Measurements from ENCODE around the gene LPO.

LPO gene

DNA sequence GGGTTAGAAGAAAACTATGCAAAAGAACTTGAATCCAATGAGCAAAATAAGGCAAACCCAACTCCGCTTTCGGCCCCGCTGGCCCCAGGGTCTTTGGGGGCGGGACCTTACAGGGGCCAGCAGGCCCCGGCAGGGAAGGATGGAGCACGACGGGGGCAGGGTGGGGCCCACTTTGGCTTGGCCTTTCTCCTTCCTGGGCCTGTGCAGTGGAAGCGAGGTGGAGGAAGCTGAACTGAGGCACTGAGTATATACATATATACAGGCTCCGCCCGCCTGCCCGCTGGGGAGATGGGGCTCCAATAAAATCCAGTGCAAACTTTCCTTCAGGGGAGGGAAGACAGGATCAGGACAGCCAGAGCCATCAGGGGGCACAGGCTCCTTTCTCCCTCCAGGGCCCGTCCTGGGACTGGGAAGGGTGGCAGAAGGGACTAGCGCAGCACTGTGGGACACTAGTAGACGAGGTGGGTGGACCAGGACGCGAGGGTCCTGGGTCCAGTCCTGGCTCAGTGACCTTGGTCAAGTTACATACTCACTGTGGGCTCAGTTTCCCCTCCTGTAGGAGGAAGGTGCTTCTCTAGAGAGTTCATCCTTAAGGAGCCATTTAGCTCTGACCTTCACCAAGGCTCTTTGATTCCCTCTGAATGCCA is 63.2 kb downstream of the LPO start:
- no peaks in the 10 kb centered on the region for H3K9me3 ChIP-seq (ENCODE audit: insufficient read depth, low read length)
- no peaks in the 10 kb centered on the region for H3K9me2 ChIP-seq (replicated peaks; ENCODE audit: insufficient read depth, low read length)
- no peak overlapping the region for H3K9ac ChIP-seq (ENCODE audit: low read length)
- no peaks in the 10 kb centered on the region for H3K36me3 ChIP-seq (ENCODE audit: low read length)
- TF ChIP-seq EZH2phosphoT487 (conservative IDR thresholded peaks at IDR 0.05; ENCODE audit: low read length): no peak
- TF ChIP-seq, protein P1, sequence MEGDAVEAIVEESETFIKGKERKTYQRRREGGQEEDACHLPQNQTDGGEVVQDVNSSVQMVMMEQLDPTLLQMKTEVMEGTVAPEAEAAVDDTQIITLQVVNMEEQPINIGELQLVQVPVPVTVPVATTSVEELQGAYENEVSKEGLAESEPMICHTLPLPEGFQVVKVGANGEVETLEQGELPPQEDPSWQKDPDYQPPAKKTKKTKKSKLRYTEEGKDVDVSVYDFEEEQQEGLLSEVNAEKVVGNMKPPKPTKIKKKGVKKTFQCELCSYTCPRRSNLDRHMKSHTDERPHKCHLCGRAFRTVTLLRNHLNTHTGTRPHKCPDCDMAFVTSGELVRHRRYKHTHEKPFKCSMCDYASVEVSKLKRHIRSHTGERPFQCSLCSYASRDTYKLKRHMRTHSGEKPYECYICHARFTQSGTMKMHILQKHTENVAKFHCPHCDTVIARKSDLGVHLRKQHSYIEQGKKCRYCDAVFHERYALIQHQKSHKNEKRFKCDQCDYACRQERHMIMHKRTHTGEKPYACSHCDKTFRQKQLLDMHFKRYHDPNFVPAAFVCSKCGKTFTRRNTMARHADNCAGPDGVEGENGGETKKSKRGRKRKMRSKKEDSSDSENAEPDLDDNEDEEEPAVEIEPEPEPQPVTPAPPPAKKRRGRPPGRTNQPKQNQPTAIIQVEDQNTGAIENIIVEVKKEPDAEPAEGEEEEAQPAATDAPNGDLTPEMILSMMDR (IDR thresholded peaks at IDR 0.05; ENCODE audit: insufficient read depth, low read length, poor library complexity, severe bottlenecking): no peak
- no peak overlapping the region for H3K4me3 ChIP-seq (ENCODE audit: insufficient read depth, low read length, poor library complexity, severe bottlenecking)
- H3K27ac ChIP-seq (ENCODE audit: low read depth, low read length): no peak overlapping the region
- no peaks in the 10 kb centered on the region for H4K20me1 ChIP-seq (ENCODE audit: low read depth, low read length)
- H3K27me3 ChIP-seq (ENCODE audit: low read length): no peaks in the 10 kb centered on the region; the same call in 1 of the 2 replicates
- H3F3A ChIP-seq (ENCODE audit: insufficient read depth): no peaks in the 10 kb centered on the region
- H3K4me2 ChIP-seq (ENCODE audit: low read depth, low read length, poor library complexity, severe bottlenecking): no peak overlapping the region
- no peaks in the 10 kb centered on the region for H3K79me2 ChIP-seq (ENCODE audit: insufficient read depth, low read length)
- H2AFZ ChIP-seq (ENCODE audit: low read depth, low read length, severe bottlenecking): no peak overlapping the region

DNA sequence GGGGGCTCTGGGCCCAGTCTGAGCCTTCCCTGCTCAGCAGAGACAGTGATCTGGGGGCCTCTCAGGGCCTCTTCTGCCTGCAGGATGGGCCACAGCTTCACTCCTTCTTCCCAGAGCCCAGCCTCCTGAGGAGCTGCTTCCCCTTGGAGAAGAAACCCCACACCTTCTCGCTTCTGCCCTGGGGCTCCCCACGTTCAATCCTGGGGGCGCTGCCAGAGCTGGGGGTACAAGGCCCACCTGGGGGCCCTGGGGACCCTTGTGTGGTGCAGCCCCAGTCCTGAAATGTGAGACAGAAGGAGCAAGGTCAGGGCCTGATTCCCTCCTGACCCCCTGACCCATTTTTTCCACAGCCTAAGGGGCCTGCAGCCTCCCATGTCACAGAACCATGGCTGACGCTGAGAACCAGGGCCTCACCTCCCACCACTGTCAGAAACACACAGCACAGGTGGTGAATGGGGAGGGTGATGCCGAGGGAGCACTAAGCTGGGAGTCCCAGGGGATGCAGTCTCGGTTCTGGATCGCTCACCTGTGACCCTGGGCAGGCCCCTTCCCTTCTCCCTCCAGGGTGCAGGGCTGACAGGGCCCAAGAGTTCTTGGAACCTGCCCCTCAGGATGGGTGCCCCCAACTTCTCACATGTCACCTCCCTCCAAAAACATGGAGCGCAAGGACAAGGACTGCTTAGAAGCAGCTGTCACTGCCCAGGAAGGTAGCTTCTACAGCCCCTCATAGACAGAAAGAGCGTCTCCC is 64.0 kb downstream of the LPO start:
- Histone ChIP-seq H3K36me3 (ENCODE audit: low read length) (no peaks in the 10 kb centered on the region), H3F3A (ENCODE audit: insufficient read depth) (no peaks in the 10 kb centered on the region), H3K27ac (ENCODE audit: low read depth, low read length) (no peak overlapping the region), H3K9me3 (ENCODE audit: insufficient read depth, low read length) (no peaks in the 10 kb centered on the region), H3K9me2 (replicated peaks; ENCODE audit: insufficient read depth, low read length) (no peaks in the 10 kb centered on the region), H3K79me2 (ENCODE audit: insufficient read depth, low read length) (no peaks in the 10 kb centered on the region), H3K27me3 (ENCODE audit: low read length) (no peaks in the 10 kb centered on the region; the same call in 1 of the 2 replicates), H2AFZ (ENCODE audit: low read depth, low read length, severe bottlenecking) (no peak overlapping the region), H3K4me2 (ENCODE audit: low read depth, low read length, poor library complexity, severe bottlenecking) (no peak overlapping the region), H3K4me3 (ENCODE audit: insufficient read depth, low read length, poor library complexity, severe bottlenecking) (no peak overlapping the region), H3K9ac (ENCODE audit: low read length) (no peak overlapping the region), H4K20me1 (ENCODE audit: low read depth, low read length) (no peaks in the 10 kb centered on the region)
- TF ChIP-seq, protein P1 (IDR thresholded peaks at IDR 0.05; ENCODE audit: insufficient read depth, low read length, poor library complexity, severe bottlenecking): no peak
- no peak for TF ChIP-seq EZH2phosphoT487 (conservative IDR thresholded peaks at IDR 0.05; ENCODE audit: low read length)

DNA sequence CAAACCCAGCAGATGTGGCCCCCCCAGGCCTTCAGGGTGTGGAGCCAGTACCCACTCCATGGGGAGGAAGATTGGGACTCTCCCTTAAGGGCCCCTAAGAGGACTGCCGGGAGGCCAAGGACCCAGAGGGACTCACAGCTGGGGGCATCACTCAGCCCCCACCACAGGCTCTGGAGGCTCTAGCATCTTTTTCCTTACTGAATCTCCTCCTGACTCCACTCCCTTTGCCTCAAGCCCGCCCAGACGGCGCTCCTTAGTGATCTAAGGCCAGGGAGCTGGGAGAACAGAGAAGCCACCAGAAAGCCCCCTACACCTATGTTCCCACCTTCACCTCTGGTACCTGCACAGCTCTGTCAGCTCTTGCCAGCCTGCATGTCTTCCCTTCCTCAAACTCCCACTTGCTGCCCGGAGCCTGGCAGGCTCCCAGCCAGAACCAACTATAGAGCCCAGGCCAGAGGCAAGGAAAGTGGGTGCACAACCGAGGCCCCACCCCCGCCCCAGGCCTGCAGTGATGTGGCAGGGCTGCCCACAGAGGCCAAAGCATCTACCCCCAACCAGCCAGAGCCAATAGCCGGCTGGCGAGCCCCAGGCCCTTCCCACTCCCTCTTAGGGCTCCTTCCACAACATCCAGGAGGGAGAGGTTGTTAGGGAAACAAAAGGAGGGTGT is 64.7 kb downstream of the LPO start:
- no peaks in the 10 kb centered on the region for H4K20me1 ChIP-seq (ENCODE audit: low read depth, low read length)
- H3K9me2 ChIP-seq (replicated peaks; ENCODE audit: insufficient read depth, low read length): no peaks in the 10 kb centered on the region
- H3K4me2 ChIP-seq (ENCODE audit: low read depth, low read length, poor library complexity, severe bottlenecking): no peak overlapping the region
- no peaks in the 10 kb centered on the region for H3K79me2 ChIP-seq (ENCODE audit: insufficient read depth, low read length)
- no peaks in the 10 kb centered on the region for H3F3A ChIP-seq (ENCODE audit: insufficient read depth)
- H3K27me3 ChIP-seq (ENCODE audit: low read length): no peaks in the 10 kb centered on the region
- no peak overlapping the region for H3K9ac ChIP-seq (ENCODE audit: low read length)
- no peak overlapping the region for H2AFZ ChIP-seq (ENCODE audit: low read depth, low read length, severe bottlenecking)
- H3K27ac ChIP-seq (ENCODE audit: low read depth, low read length): no peak overlapping the region
- no peak for TF ChIP-seq EZH2phosphoT487 (conservative IDR thresholded peaks at IDR 0.05; ENCODE audit: low read length)
- TF ChIP-seq, protein P1 (IDR thresholded peaks at IDR 0.05; ENCODE audit: insufficient read depth, low read length, poor library complexity, severe bottlenecking): no peak
- H3K36me3 ChIP-seq (ENCODE audit: low read length): no peaks in the 10 kb centered on the region
- no peak overlapping the region for H3K4me3 ChIP-seq (ENCODE audit: insufficient read depth, low read length, poor library complexity, severe bottlenecking)
- H3K9me3 ChIP-seq (ENCODE audit: insufficient read depth, low read length): no peaks in the 10 kb centered on the region

Data from SU-DHL-6 (cell line).